Osteocyte (in vitro differentiated cells): ENCODE measurements around the gene RCCD1. TPM values are rescaled to one million over a fixed set of nuclear protein-coding genes. Genes with fewer than 3 reads are reported as not detected.
"Not testable (repeated sequence)": the region's sequence is repeated elsewhere in the genome, so short reads cannot be mapped to it uniquely, and the experiment has no call there.

Source experiments
- DNase-seq: peaks from one replicate; pipeline ENCODE4 v3.0.0; 2021; ENCODE audit warnings: mixed read lengths; ENCODE audit not compliant: unreplicated experiment; ENCODE audit errors: extremely low spot score
- H3K27ac Mint-ChIP-seq: one replicate; pipeline ENCODE4 v1.8.0; 2021; ENCODE audit warnings: mild to moderate bottlenecking, mixed read lengths; ENCODE audit not compliant: unreplicated experiment
- H3K27me3 Mint-ChIP-seq: one replicate; pipeline ENCODE4 v1.8.0; 2021; ENCODE audit warnings: mixed read lengths; ENCODE audit not compliant: unreplicated experiment
- H3K36me3 Mint-ChIP-seq: one replicate; pipeline ENCODE4 v1.8.0; 2021; ENCODE audit warnings: mixed read lengths; ENCODE audit not compliant: unreplicated experiment
- H3K4me1 Mint-ChIP-seq: one replicate; pipeline ENCODE4 v1.8.0; 2021; ENCODE audit warnings: mixed read lengths; ENCODE audit not compliant: unreplicated experiment
- H3K4me3 Mint-ChIP-seq: one replicate; pipeline ENCODE4 v1.8.0; 2021; ENCODE audit warnings: mild to moderate bottlenecking, moderate library complexity, mixed read lengths; ENCODE audit not compliant: unreplicated experiment
- H3K9me3 Mint-ChIP-seq: one replicate; pipeline ENCODE4 v1.8.0; 2021; ENCODE audit warnings: mixed read lengths; ENCODE audit not compliant: unreplicated experiment
- total RNA-seq: library from RNA; stranded (reverse); gene quantifications from 2 replicates; pipeline ENCODE4 v1.2.1, GENCODE V29; 2021
- TF ChIP-seq, protein P1 (sequence below): fragments of 200-600 bp; sonication (generic); IDR thresholded peaks from 2 replicates; pipeline ENCODE4 v1.5.0; 2021; ENCODE audit warnings: antibody characterized with exemption, mild to moderate bottlenecking, moderate library complexity

RCCD1 gene
- total RNA-seq, 1 donor from 2014 or later, result 12.0 TPM

- peaks cover 16% of the 10 kb centered on the region for H3K36me3 Mint-ChIP-seq
- TF ChIP-seq, protein P1, sequence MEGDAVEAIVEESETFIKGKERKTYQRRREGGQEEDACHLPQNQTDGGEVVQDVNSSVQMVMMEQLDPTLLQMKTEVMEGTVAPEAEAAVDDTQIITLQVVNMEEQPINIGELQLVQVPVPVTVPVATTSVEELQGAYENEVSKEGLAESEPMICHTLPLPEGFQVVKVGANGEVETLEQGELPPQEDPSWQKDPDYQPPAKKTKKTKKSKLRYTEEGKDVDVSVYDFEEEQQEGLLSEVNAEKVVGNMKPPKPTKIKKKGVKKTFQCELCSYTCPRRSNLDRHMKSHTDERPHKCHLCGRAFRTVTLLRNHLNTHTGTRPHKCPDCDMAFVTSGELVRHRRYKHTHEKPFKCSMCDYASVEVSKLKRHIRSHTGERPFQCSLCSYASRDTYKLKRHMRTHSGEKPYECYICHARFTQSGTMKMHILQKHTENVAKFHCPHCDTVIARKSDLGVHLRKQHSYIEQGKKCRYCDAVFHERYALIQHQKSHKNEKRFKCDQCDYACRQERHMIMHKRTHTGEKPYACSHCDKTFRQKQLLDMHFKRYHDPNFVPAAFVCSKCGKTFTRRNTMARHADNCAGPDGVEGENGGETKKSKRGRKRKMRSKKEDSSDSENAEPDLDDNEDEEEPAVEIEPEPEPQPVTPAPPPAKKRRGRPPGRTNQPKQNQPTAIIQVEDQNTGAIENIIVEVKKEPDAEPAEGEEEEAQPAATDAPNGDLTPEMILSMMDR, result no peak
- H3K4me1 Mint-ChIP-seq, result peaks cover 7% of the 10 kb centered on the region
- H3K9me3 Mint-ChIP-seq, result no peaks in the 10 kb centered on the region
- H3K27me3 Mint-ChIP-seq, result no peaks in the 10 kb centered on the region
- no peak overlapping the region for H3K27ac Mint-ChIP-seq
- DNase-seq, result no peak
- H3K4me3 Mint-ChIP-seq, result no peak overlapping the region
These were observed 46.7 kb upstream of the RCCD1 start for GRCh38 chr15:90907838-90908507.

DNA sequence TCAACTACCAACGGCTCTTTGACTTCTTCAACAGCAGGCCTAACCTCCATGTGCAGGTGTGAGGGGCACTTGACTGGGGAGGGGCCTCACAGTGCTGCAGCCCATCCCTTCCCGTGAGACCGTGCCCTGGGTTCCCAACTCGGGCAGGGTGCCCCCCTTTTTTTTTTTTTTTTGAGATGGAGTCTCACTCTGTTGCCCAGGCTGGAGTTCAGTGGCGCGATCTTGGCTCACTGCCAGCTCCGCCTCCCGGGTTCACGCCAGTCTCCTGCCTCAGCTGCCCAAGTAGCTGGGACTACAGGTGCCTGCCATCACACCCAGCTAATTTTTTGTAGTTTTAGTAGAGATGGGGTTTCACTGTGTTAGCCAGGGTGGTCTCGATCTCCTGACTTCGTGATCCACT is 45.2 kb upstream of the RCCD1 start:
- H3K36me3 Mint-ChIP-seq, result peaks cover 22% of the 10 kb centered on the region
- not testable (repeated sequence) for DNase-seq, H3K4me1 Mint-ChIP-seq, H3K9me3 Mint-ChIP-seq, H3K27ac Mint-ChIP-seq, H3K27me3 Mint-ChIP-seq, H3K4me3 Mint-ChIP-seq

- H3K9me3 Mint-ChIP-seq, result no peaks in the 10 kb centered on the region
- peaks cover 22% of the 10 kb centered on the region for H3K36me3 Mint-ChIP-seq
- no peaks in the 10 kb centered on the region for H3K4me1 Mint-ChIP-seq
These were observed 44.7 kb upstream of the RCCD1 start for GRCh38 chr15:90909976-90910375.

GRCh38 chr15:90910441-90911301 is 44.0 kb upstream of the RCCD1 start:
- H3K36me3 Mint-ChIP-seq, result peaks cover 24% of the 10 kb centered on the region
- DNase-seq, result no peak
- H3K4me3 Mint-ChIP-seq, result no peak overlapping the region
- H3K4me1 Mint-ChIP-seq, result no peaks in the 10 kb centered on the region
- TF ChIP-seq, protein P1, result no peak
- H3K27ac Mint-ChIP-seq, result no peak overlapping the region
- H3K9me3 Mint-ChIP-seq, result no peaks in the 10 kb centered on the region
- H3K27me3 Mint-ChIP-seq, result no peaks in the 10 kb centered on the region

More at GRCh38 chr15:90909976-90910375, 44.7 kb upstream of the RCCD1 start:
- Mint-ChIP-seq H3K4me3 (no peak overlapping the region), H3K27ac (no peak overlapping the region), H3K27me3 (no peaks in the 10 kb centered on the region)
- TF ChIP-seq, protein P1, result no peak
- DNase-seq, result no peak

GRCh38 chr15:90911302-90911623 is 43.4 kb upstream of the RCCD1 start:
- no peak overlapping the region for H3K27ac Mint-ChIP-seq
- TF ChIP-seq, protein P1, result no peak
- peaks cover 24% of the 10 kb centered on the region for H3K36me3 Mint-ChIP-seq
- no peaks in the 10 kb centered on the region for H3K4me1 Mint-ChIP-seq
- H3K27me3 Mint-ChIP-seq, result no peaks in the 10 kb centered on the region
- H3K9me3 Mint-ChIP-seq, result no peaks in the 10 kb centered on the region
- H3K4me3 Mint-ChIP-seq, result no peak overlapping the region
- no peak for DNase-seq
